PFSK-1 (cell line): ENCODE measurements around the gene JMJD1C. TPM values are rescaled to one million over a fixed set of nuclear protein-coding genes. Genes with fewer than 3 reads are reported as not detected.
A peak's percentile ranks its signal among the peaks of the same experiment; 100 is the strongest.

Experiments
- FOXP2 ChIP-seq: optimal IDR thresholded peaks from 2 replicates; pipeline ENCODE3; 2011; ENCODE audit warnings: borderline replicate concordance, control low read depth, inconsistent platforms; ENCODE audit not compliant: insufficient read depth; ENCODE audit errors: extremely low read length, extremely low read depth
- POLR2AphosphoS5 ChIP-seq: IDR thresholded peaks from 2 replicates; pipeline ENCODE4 v1.6.1; 2012; ENCODE audit warnings: low read depth, mild to moderate bottlenecking, control low read depth, low read length, moderate library complexity
- SIN3A ChIP-seq: IDR thresholded peaks from 2 replicates; pipeline ENCODE4 v1.6.1; 2012; ENCODE audit warnings: mild to moderate bottlenecking, low read length, moderate library complexity, borderline replicate concordance; ENCODE audit not compliant: insufficient read depth
- TAF1 ChIP-seq: IDR thresholded peaks from 2 replicates; pipeline ENCODE4 v1.6.1; 2012; ENCODE audit warnings: low read length, control low read depth, borderline replicate concordance; ENCODE audit not compliant: insufficient read depth
- polyA plus RNA-seq: library from polyadenylated mRNA; unstranded; fragments of >200 nt; gene quantifications from one replicate; pipeline ENCODE4 v1.2.1, GENCODE V29; 2012; ENCODE audit warnings: low read depth, missing spikeins; ENCODE audit not compliant: insufficient read length
- TF ChIP-seq, protein P1 (sequence below), 2 experiments: IDR thresholded peaks; 2 replicates each; pipeline versions ENCODE4 v1.6.1 to v1.8.0; 2011 to 2012; ENCODE audit warnings: low read depth in 2 of 2, low read length in 2 of 2, control low read depth in 1 of 2, inconsistent platforms in 1 of 2, mild to moderate bottlenecking in 1 of 2, moderate library complexity in 1 of 2; ENCODE audit not compliant: insufficient read depth in 1 of 2

Gene JMJD1C
- 7.2 TPM for polyA plus RNA-seq

DNA sequence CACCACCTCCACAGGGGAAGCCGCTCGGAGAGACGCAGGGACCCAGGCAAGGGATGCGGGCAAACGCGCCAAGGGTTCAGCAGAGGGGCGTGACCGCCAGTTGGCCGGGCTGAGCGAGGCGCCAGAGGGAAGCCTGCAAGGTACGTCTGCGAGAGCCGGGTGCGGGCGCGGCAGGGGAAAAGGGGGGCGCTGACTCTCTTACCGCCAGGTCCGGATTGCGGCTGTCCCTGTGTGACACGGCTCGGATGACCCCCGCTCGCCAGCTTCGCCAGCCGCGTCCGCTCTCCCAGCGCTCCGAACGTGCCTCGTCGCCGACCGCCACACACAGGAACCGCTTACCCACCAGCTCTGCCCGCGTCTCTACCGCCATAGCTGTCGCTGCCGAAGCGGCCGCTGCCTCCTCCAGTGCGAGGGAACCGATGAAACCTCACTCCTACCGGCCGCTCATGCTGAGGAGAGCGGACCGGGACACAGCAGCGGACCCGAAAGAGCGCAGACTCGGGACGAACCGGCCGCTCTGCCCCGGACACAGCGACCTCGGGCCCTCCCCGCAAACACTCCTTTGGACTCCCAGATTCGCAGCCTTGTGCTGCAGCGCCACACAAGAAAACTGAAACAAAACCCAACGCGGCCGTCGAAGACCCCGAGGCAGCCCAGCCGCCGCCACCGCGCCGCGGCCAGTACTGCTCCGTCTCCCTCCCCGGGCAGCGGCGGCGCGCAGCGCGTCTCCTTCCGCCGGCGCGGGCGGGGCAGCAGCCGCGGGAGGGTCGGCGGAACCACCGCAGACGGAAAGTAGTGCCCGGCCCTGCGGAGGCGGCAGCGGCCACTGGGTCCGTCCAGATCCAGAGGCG lies at the start of gene JMJD1C:
Gene JMJD1C, minus strand, starts transcription at position 685 of the 851 bp plus-strand sequence. Its CDS starts 315 bp downstream, at position 370.
- peak; percentile 68; the same call in 1 of the 2 replicates for TF ChIP-seq TAF1
- no peak; the same call in 1 of the 2 replicates for TF ChIP-seq SIN3A
- TF ChIP-seq POLR2AphosphoS5: peak; percentile 27; the same call in 1 of the 2 replicates
- TF ChIP-seq FOXP2: peak; percentile 84
- TF ChIP-seq, protein P1, sequence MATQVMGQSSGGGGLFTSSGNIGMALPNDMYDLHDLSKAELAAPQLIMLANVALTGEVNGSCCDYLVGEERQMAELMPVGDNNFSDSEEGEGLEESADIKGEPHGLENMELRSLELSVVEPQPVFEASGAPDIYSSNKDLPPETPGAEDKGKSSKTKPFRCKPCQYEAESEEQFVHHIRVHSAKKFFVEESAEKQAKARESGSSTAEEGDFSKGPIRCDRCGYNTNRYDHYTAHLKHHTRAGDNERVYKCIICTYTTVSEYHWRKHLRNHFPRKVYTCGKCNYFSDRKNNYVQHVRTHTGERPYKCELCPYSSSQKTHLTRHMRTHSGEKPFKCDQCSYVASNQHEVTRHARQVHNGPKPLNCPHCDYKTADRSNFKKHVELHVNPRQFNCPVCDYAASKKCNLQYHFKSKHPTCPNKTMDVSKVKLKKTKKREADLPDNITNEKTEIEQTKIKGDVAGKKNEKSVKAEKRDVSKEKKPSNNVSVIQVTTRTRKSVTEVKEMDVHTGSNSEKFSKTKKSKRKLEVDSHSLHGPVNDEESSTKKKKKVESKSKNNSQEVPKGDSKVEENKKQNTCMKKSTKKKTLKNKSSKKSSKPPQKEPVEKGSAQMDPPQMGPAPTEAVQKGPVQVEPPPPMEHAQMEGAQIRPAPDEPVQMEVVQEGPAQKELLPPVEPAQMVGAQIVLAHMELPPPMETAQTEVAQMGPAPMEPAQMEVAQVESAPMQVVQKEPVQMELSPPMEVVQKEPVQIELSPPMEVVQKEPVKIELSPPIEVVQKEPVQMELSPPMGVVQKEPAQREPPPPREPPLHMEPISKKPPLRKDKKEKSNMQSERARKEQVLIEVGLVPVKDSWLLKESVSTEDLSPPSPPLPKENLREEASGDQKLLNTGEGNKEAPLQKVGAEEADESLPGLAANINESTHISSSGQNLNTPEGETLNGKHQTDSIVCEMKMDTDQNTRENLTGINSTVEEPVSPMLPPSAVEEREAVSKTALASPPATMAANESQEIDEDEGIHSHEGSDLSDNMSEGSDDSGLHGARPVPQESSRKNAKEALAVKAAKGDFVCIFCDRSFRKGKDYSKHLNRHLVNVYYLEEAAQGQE (IDR thresholded peaks at IDR 0.05; ENCODE audit: insufficient read depth in 1 of 2, low read depth in 2 of 2, low read length in 2 of 2): 0 out of 4 replicates have a peak, but pooled peaks of 1 of the 2 experiments have one; percentile 23

GRCh38 chr10:63515002-63515763 lies 49.4 kb upstream of the JMJD1C start:
- TF ChIP-seq SIN3A (no peak), POLR2AphosphoS5 (no peak), FOXP2 (no peak), TAF1 (peak; percentile 20; the same call in 1 of the 2 replicates)
- TF ChIP-seq, protein P1 (IDR thresholded peaks at IDR 0.05; ENCODE audit: insufficient read depth in 1 of 2, low read depth in 2 of 2, low read length in 2 of 2): peak in 1 of 2 experiments; percentile 39; a peak in 1 of 4 replicates

- TF ChIP-seq, protein P1 (IDR thresholded peaks at IDR 0.05; ENCODE audit: insufficient read depth in 1 of 2, low read depth in 2 of 2, low read length in 2 of 2): no peak
- TF ChIP-seq POLR2AphosphoS5: no peak
- no peak for TF ChIP-seq FOXP2
- no peak for TF ChIP-seq TAF1
- no peak for TF ChIP-seq SIN3A
Measured at GRCh38 chr10:63506554-63506953, 40.8 kb upstream of the JMJD1C start.

GRCh38 chr10:63505562-63505961 lies 39.8 kb upstream of the JMJD1C start:
- TF ChIP-seq FOXP2: no peak
- TF ChIP-seq POLR2AphosphoS5: no peak
- no peak for TF ChIP-seq TAF1
- TF ChIP-seq, protein P1 (IDR thresholded peaks at IDR 0.05; ENCODE audit: insufficient read depth in 1 of 2, low read depth in 2 of 2, low read length in 2 of 2): no peak
- TF ChIP-seq SIN3A: no peak
